GM23338 (cell line): ENCODE measurements around the gene MOK. TPM values are rescaled to one million over a fixed set of nuclear protein-coding genes. Genes with fewer than 3 reads are reported as not detected.

Experiments used
- ATAC-seq: fragments of 200-7000 bp; cut with Tn5 transposase; 3 replicates; pipeline ENCODE4 v1.9.1; 2020
- DNase-seq: peaks from one replicate; pipeline ENCODE4 v3.0.0-alpha.2; 2015; ENCODE audit warnings: low spot score
- H2AFZ ChIP-seq: fragments of 200-600 bp; sonication (generic); 2 replicates; pipeline ENCODE4 v1.8.0; 2016; ENCODE audit warnings: antibody characterized with exemption, mild to moderate bottlenecking, moderate library complexity
- H3F3A ChIP-seq: fragments of 200-600 bp; sonication (generic); replicated peaks from 2 replicates; pipeline ENCODE4 v1.8.0; 2017; ENCODE audit warnings: antibody characterized with exemption, mixed run types, low read depth
- H3K27ac ChIP-seq: fragments of 200-600 bp; sonication (generic); 2 replicates; pipeline ENCODE4 v1.6.1; 2016; ENCODE audit warnings: low read depth
- H3K27me3 ChIP-seq: fragments of 200-600 bp; sonication (generic); 2 replicates; pipeline ENCODE4 v1.8.0; 2016; ENCODE audit warnings: mild to moderate bottlenecking, mixed run types, moderate library complexity; ENCODE audit not compliant: insufficient read depth
- H3K36me3 ChIP-seq: fragments of 200-600 bp; sonication (generic); 2 replicates; pipeline ENCODE4 v1.8.0; 2016; ENCODE audit warnings: mild to moderate bottlenecking; ENCODE audit not compliant: insufficient read depth
- H3K4me1 ChIP-seq: fragments of 200-600 bp; sonication (generic); 2 replicates; pipeline ENCODE4 v1.8.0; 2016; ENCODE audit warnings: mild to moderate bottlenecking, moderate library complexity; ENCODE audit not compliant: insufficient read depth
- H3K4me2 ChIP-seq: fragments of 200-600 bp; sonication (generic); 2 replicates; pipeline ENCODE4 v1.7.1; 2017; ENCODE audit warnings: mixed run types
- H3K4me3 ChIP-seq: fragments of 200-600 bp; sonication (generic); 2 replicates; pipeline ENCODE4 v1.6.1; 2016; ENCODE audit warnings: mixed run types
- H3K79me2 ChIP-seq: fragments of 200-600 bp; sonication (generic); replicated peaks from 2 replicates; pipeline ENCODE4 v1.8.0; 2017; ENCODE audit warnings: mild to moderate bottlenecking; ENCODE audit not compliant: insufficient read depth
- H3K9me2 ChIP-seq: fragments of 200-600 bp; sonication (generic); 2 replicates; pipeline ENCODE4 v1.8.0; 2017; ENCODE audit not compliant: insufficient read depth
- H4K20me1 ChIP-seq: fragments of 200-600 bp; sonication (generic); replicated peaks from 2 replicates; pipeline ENCODE4 v1.8.0; 2017; ENCODE audit warnings: mild to moderate bottlenecking; ENCODE audit not compliant: insufficient read depth
- H3K27ac Mint-ChIP-seq: 2 replicates; pipeline ENCODE4 v1.8.0; 2020; ENCODE audit warnings: inconsistent platforms, mild to moderate bottlenecking, moderate library complexity, mixed read lengths
- H3K27me3 Mint-ChIP-seq: 3 replicates; pipeline ENCODE4 v1.8.0; 2022; ENCODE audit warnings: low read depth, mild to moderate bottlenecking, moderate library complexity, mixed read lengths, inconsistent platforms; ENCODE audit not compliant: insufficient read depth, poor library complexity
- H3K36me3 Mint-ChIP-seq: 3 replicates; pipeline ENCODE4 v1.8.0; 2021; ENCODE audit warnings: low read depth, mild to moderate bottlenecking, inconsistent platforms, moderate library complexity, mixed read lengths
- H3K4me1 Mint-ChIP-seq: 3 replicates; pipeline ENCODE4 v1.8.0; 2020; ENCODE audit warnings: mild to moderate bottlenecking, inconsistent platforms, mixed read lengths
- H3K4me3 Mint-ChIP-seq: 3 replicates; pipeline ENCODE4 v1.8.0; 2021; ENCODE audit warnings: moderate library complexity, mild to moderate bottlenecking, inconsistent platforms, mixed read lengths
- H3K9me3 Mint-ChIP-seq: 3 replicates; pipeline ENCODE4 v1.8.0; 2020; ENCODE audit warnings: moderate library complexity, mild to moderate bottlenecking, inconsistent platforms, mixed read lengths
- CREB1 ChIP-seq: fragments of 250-450 bp; sonication (Bioruptor Pico); IDR thresholded peaks from 2 replicates; pipeline ENCODE4 v1.5.0; 2020; ENCODE audit warnings: low read depth, mild to moderate bottlenecking, moderate library complexity
- CTCF ChIP-seq, 2 experiments: fragments of 200-600 bp in 1 of 2; sonication (generic) in 1 of 2; conservative IDR thresholded peaks; 2 replicates each; pipeline versions ENCODE4 v1.5.1 to v1.6.1; 2016 to 2017; ENCODE audit warnings: antibody characterized with exemption in 2 of 2, low read depth in 2 of 2, mild to moderate bottlenecking in 2 of 2, moderate library complexity in 1 of 2
- ETS1 ChIP-seq: IDR thresholded peaks from 2 replicates; pipeline ENCODE4 v1.6.1; 2016; ENCODE audit warnings: antibody characterized with exemption
- EZH2 ChIP-seq: fragments of 200-600 bp; sonication (generic); IDR thresholded peaks from one replicate; pipeline ENCODE4 v1.8.0; 2017; ENCODE audit warnings: antibody characterized with exemption, mild to moderate bottlenecking, low read depth; ENCODE audit not compliant: unreplicated experiment
- EZH2phosphoT487 ChIP-seq: fragments of 200-600 bp; sonication (generic); IDR thresholded peaks from one replicate; pipeline ENCODE4 v1.8.1; 2018; ENCODE audit warnings: antibody characterized with exemption; ENCODE audit not compliant: unreplicated experiment
- JUNB ChIP-seq: IDR thresholded peaks from one replicate; pipeline ENCODE4 v1.6.1; 2016; ENCODE audit warnings: antibody characterized with exemption; ENCODE audit not compliant: unreplicated experiment
- NANOG ChIP-seq: IDR thresholded peaks from 2 replicates; pipeline ENCODE4 v1.6.1; 2016; ENCODE audit warnings: antibody characterized with exemption, borderline replicate concordance
- POLR2AphosphoS5 ChIP-seq: IDR thresholded peaks from 2 replicates; pipeline ENCODE4 v1.6.1; 2016; ENCODE audit warnings: antibody characterized with exemption, low read depth
- REST ChIP-seq: IDR thresholded peaks from one replicate; pipeline ENCODE4 v1.6.1; 2018; ENCODE audit warnings: antibody characterized with exemption; ENCODE audit not compliant: unreplicated experiment
- ZNF114 ChIP-seq: fragments of 250-450 bp; sonication (Bioruptor Pico); IDR thresholded peaks from 2 replicates; pipeline ENCODE4 v1.5.0; 2020; ENCODE audit warnings: mild to moderate bottlenecking, moderate library complexity
- ZNF331 ChIP-seq: fragments of 250-450 bp; sonication (Bioruptor Pico); IDR thresholded peaks from 2 replicates; pipeline ENCODE4 v1.5.0; 2020; ENCODE audit warnings: low read depth, mild to moderate bottlenecking, moderate library complexity
- ZNF462 ChIP-seq: fragments of 250-450 bp; sonication (Bioruptor Pico); IDR thresholded peaks from 2 replicates; pipeline ENCODE4 v1.5.0; 2020; ENCODE audit warnings: mild to moderate bottlenecking, moderate library complexity
- polyA plus RNA-seq: library from polyadenylated mRNA; unstranded; fragments of >200 nt; fragmentation: Nextera tagmentation; extraction: Ambion mirVana; gene quantifications from 2 replicates; pipeline ENCODE4 v1.2.1, GENCODE V29; 2016
- total RNA-seq: library from RNA; depleted of rRNA; stranded (reverse); fragments of >200 nt; shearing (Covaris generic); gene quantifications from 2 replicates; pipeline ENCODE4 v1.2.3, GENCODE V29; 2014

Gene MOK
- total and polyA plus RNA-seq, 2 experiments from 2014 or later, result 3.1 TPM

GRCh38 chr14:102230481-102231210, 74.3 kb downstream of the MOK start:
- Mint-ChIP-seq H3K27me3 (peaks cover 7% of the 10 kb centered on the region), H3K4me1 (no peaks in the 10 kb centered on the region; the same call in 2 of the 3 replicates), H3K4me3 (no peak overlapping the region), H3K27ac (no peak overlapping the region), H3K36me3 (no peaks in the 10 kb centered on the region; the same call in 2 of the 3 replicates), H3K9me3 (no peaks in the 10 kb centered on the region)
- no peak for DNase-seq
- no peak overlapping the region for H3K27ac ChIP-seq
- ATAC-seq, result no peak
- H3K4me2 ChIP-seq, result no peak overlapping the region
- no peaks in the 10 kb centered on the region for H4K20me1 ChIP-seq
- no peak overlapping the region for H2AFZ ChIP-seq
- TF ChIP-seq CREB1 (CRISPR knock-in tag), result no peak
- no peak for TF ChIP-seq JUNB
- TF ChIP-seq EZH2, result no peak
- TF ChIP-seq ZNF462 (CRISPR knock-in tag), result no peak
- no peak for TF ChIP-seq REST
- no peak for TF ChIP-seq NANOG
- TF ChIP-seq ZNF331, result no peak
- no peak for TF ChIP-seq EZH2phosphoT487
- TF ChIP-seq CTCF (conservative IDR thresholded peaks at IDR 0.05; ENCODE audit: low read depth in 2 of 2), result no peak
- TF ChIP-seq POLR2AphosphoS5, result no peak
- TF ChIP-seq ZNF114, result no peak
- TF ChIP-seq ETS1, result no peak
- H3F3A ChIP-seq, result no peaks in the 10 kb centered on the region
- H3K27me3 ChIP-seq, result no peaks in the 10 kb centered on the region
- H3K9me2 ChIP-seq, result no peaks in the 10 kb centered on the region
- no peaks in the 10 kb centered on the region for H3K79me2 ChIP-seq
- H3K4me3 ChIP-seq, result no peak overlapping the region
- H3K36me3 ChIP-seq, result no peaks in the 10 kb centered on the region
- peaks cover 2% of the 10 kb centered on the region; the same call in 1 of the 2 replicates for H3K4me1 ChIP-seq
